NCI-H1930 (cell line): ENCODE results near the gene KIAA1671.

Source experiments
- DNase-seq, 2 experiments: peaks; one replicate each; lab custom pipeline; 2025; lab: John Stamatoyannopoulos, UW

Gene KIAA1671

DNA sequence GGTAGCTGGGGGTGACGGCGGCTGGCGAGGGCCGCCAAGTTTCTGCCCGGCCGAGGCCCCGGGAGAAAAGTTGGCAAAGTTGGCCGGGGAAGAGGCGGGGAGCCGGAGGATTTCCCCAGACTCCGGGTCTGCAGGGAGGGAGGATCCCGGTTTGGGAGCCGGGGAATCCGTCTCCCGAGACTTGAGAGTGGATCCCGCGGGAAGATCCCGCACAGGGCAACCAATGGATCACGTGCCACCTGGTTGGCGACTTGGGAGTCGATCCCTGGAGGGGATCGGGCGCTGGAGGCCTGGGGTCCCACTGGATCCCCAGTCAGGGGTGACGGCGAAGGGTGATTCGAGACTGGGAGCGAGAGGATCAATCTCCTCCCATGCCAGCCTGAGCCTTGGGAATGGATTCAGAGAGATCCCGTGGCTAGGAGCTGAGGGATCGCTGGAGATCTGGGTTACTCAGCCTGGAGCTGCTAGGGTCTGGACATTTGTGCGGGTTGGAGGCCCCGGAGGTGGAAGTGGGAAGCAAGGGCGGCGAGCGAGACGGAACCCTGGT is 394 bp downstream of the KIAA1671 start:
- DNase-seq, result no peak

DNA sequence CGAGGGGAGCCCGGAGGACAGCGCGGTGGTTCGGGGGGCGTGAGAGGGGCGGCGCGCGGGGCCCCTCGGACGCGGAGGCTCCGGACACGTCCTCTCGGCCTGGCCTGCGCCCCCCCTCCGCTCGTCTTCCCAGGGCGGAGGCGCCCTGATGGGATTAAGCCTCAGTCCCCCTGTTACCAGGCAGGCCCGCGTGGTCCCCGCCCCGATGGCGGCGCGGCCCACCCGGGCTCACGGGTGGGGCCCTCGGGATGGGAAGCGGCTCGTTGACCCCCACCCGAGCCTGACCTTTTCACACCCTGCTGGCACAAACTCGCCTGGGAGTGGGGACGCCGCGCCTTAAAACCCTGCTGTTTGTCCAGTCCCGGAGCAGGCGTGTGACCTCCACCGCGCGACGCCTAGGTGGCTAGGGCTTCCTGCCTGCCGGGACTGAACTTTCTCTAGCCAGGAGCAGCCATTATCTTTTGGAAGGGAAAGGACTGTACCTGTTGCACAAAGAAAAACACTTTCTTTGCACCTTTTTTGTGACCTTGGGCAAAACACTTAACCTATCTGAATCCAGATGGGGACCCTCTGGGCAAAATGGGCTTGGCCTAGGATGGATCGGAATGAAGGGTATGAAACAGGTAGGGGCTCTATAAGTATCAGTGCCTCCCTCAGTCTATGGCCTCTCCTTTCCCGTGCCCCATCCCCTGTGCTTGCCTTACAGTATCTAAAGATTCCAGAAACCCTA is 1.0 kb downstream of the KIAA1671 start:
- DNase-seq, result no peak

DNA sequence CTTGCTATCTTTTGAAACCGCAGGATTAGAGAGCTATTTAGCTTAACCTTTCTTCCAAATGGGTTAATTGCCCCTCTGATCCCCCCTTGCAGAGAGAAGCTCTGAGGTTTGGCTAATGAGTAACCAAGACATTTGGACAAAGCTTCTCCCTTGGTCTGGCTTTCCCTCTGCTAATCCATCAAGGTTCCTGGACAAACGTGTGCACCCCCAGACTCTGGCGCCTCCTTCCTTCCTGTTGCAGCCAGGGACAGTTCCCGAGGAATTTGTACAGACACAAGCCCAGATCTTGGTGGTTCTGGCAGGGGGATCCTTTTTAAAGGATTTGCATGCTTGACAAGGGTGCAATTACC is 1.6 kb downstream of the KIAA1671 start:
- DNase-seq, result no peak

DNA sequence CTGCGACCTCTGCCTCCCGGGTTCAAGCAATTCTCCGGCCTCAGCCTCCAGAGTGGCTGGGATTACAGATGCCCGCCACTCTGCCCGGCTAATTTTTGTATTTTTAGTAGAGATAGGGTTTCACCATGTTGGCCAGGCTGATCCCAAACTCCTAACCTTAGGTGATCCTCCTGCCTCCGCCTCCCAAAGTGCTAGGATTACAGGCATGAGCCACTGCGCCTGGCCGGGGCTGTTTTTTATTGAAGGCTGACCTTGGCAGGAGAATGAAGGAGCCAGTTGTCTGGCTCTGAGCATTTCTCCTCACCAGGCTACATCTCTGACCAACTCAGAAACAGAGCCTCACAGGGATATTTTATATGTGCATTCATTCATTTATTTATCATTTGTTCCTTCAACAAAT is 2.3 kb downstream of the KIAA1671 start:
- DNase-seq, result no peak

DNA sequence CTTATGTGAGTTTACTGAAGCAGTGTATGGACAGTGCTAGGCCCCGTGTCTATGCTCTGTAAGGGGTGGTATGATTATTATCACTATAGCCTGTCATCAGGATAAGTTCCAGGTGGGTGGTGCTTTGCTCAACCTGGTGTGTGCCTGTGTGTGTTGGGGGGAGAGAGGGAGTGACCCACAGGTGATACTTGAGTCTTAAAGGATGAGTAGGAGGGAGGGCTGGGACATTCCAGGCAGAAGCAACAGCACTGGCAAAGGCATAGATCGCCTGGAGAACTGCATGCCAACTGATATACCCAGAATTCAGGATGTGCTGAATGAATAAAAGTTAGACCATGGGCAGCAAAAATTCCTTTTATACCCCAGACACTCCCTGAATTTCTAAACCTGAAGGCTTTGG is 4.5 kb downstream of the KIAA1671 start:
- DNase-seq, result no peak

DNA sequence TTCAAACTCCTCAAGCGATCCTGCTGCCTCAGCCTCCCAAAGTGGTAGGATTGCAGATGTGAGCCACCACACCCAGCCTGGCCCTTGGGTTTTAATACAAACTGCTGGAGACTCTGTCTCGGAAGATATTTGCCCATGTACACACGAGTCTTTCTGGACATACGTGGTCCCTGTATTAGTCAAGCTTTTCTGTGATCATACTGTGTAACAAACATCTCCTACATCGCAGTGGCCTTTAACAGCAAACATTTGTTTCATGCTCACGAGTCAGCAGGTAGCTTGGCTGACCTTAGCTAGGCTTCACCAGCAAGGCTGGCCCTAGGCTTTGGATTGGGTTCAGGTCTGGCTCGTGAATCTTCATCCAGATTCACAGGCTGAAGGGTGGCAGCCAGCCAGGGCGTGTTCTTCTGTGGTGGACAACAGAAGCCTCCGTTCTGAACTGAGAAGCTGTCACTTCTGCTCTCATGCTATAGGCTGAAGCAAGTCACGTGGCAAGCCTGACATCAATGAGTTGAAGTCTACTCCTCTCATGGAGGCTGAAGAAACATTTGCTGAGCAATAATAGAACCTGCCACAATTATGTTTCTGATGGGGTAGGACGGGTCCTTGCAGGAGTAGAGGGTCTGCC is 8.8 kb downstream of the KIAA1671 start:
- no peak for DNase-seq

DNA sequence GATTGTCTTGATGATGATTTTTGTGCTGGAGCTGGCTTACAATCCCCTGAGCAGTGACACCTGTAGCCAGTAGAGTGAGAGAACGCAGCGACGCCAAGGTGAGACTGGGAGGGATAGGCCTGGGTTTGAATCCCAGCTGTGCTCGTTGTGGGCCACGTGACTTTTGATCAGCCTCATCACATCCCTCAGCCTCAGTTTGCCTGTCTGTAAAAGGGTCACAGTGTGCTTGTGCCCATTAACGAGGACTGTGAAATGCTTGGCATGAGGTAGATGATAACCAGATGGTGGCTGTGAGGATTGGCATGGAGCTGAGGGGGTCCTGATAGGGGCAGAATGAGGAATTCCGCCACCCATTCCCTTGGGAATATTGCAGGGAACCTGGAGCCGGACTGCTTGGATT is 9.6 kb downstream of the KIAA1671 start:
- no peak for DNase-seq

GRCh38 chr22:24962835-24963234 is 10.3 kb downstream of the KIAA1671 start:
- no peak for DNase-seq

- DNase-seq, result no peak
Measured at GRCh38 chr22:24964441-24964840, 11.9 kb downstream of the KIAA1671 start.

GRCh38 chr22:24965822-24966626 is 13.5 kb downstream of the KIAA1671 start:
- DNase-seq, result no peak

DNA sequence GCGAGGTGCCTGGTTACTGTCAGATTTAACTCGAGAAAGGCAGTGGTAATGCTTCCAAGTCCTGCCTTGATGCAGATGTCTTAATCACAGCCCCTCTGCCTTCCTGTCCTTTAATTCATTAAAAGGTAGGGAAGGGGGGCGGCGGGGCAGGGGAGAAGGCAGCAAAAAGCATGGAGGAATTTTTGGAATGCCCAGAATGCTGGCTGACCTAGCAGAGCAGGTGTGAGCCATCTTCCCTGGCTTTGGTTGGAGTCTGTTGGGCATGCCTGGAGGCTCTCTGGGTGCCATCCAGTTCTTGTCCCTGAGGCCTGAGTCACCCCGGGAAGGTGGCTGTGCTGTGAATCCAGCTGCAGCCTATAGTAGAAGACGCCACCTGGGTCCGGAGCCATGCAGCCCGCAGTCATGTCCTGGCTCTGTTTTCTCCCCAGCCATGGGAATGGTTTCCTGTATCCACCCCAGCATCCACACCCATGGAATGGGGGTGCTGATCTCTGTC is 15.6 kb downstream of the KIAA1671 start:
- no peak for DNase-seq

DNA sequence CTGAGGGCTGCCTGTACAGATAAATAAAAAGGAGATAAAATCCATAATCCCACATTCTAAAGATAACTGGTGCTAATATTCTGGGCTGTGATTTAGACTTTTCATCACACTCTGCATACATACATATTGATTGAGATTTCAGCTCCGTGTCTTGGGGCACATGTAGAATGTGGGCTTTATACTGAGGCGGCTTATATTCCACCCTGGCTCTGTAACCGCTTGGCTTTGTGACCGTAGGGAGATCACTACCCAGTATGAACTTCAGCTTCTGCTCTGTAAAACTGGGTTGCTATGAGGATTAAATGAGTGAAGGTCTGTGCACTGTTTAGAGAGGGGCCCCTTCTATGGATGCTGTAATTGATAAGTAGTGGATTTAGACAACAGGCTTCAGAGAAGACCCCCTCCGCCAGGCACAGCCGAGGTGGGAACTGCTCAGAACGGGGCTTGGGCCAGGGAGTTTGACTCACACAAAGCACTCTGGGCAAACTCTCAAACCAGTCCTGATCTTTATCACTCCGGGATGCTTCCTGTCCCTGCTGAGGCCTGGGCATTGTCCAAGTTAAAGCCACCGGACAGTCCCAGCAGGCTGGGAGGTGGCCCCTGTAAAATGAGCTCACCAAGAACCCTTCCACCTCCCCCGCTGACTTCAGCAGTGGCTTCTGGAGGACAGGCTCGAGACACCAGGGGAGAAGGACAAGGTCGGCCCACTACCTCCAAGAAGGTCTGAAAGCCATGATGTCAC is 17.2 kb downstream of the KIAA1671 start:
- DNase-seq, result no peak

GRCh38 chr22:24972369-24972768 is 19.9 kb downstream of the KIAA1671 start:
- DNase-seq, result no peak

DNA sequence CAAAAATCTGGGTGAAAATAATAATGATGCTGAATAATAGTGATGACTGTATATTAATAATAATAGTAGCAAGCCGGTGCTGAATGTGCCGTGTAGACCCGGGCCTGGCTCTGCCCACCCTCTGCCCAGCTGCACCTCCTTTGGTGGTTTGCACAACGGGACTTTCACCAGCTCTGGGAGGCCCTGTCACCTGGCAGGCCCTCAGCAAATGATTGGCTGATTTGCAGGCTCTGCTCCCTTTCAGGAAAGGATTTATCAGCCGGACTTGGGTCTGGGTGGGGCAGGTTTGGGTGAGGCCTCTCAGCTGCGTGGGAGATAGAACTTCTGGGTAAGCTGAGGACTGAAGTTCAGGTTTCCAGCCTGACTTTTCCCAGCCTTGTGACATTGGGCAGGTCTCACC is 21.4 kb downstream of the KIAA1671 start:
- no peak for DNase-seq

- DNase-seq, result no peak
Measured at GRCh38 chr22:24975125-24975640, 22.7 kb downstream of the KIAA1671 start.

DNA sequence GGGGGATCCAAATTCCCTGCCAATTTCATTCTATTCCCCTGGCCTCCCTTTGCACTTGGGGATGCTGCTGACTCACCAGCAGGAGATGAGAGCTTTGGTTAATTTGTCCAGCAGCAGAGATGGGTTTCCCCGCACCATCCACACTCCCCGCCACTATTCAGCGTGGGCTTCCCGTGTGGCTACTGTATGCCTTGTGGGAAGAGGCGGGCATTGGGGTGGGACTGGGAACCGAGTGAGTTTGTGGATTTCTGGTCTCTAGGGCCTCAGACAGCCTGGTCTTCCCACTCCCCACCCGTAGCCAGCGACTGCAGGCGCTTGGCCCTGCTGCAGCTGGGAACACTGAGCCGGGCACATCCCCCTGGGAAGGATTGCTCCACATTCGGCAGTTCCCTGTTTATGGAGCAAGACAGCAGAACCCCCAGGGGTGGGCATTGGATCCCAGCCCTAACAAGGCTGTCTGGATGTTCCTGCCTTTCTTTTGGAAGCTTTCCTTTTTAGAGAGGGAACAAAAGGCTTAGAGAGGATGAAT is 23.4 kb downstream of the KIAA1671 start:
- no peak for DNase-seq

- DNase-seq, result no peak
Measured at GRCh38 chr22:24976442-24977218, 24.1 kb downstream of the KIAA1671 start.

DNA sequence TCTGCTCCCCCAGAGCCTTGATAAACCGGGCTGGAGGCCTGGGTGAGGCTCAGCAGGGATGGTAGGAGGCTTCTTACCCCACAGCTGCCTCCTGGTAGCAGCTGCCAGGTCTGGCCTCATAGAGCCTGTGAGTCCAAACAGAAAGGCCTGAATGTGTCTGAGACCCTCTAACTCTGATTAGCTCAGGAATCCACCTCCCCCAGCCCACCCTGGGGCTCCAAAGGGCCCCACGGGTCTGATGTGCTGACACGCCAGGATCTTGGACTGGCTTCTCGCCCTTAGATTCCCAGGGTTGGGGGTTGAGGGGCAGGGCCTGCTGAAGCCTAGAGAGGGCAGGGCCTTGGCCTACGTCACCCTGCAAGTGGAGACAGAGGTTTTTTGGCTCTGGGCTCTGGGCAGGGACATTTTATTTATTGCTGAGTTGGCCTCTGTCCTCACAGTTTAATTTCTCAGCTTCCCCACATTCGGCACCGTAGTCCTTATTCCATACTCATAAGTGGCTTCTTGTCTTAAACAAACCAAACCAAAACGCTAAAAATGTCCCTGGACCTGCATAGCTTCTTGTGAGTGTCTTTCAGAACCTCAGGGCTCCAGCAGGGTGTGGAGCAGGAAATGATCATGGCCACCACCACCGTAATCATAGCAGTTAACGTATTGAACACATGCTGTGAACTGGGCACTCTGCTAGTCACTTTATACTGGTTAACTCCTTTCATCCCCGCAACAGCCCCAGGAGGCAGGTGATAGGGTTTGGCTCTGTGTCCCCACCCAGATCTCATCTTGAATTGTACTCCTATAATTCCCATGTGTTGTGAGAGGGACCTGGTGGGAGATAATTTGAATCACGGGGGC is 25.1 kb downstream of the KIAA1671 start:
- DNase-seq, result no peak

- no peak for DNase-seq
Measured at GRCh38 chr22:24978308-24978707, 25.8 kb downstream of the KIAA1671 start.

DNA sequence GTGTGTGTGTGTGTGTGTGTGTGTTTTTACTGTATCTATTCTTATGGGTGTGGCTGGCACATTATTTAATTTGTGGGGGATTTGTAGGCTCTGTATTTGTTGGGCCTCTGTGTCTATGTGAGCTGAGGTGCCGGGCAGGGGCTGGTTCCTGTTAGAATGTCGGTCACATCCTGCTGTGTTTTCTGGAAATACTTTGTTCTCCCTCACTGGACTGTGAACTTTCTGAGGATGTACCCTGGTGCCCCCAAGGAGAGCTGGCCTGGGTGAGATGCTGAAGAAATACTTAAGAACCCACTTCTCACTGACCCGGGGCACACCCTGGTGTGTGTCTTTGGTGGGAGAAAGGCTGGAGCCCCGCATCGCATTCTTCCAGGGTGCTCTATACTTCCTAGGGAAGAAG is 28.6 kb downstream of the KIAA1671 start:
- DNase-seq, result no peak
